PFSK-1 (cell line): ENCODE measurements around the gene HMGCL.

Source experiments
- FOXP2 ChIP-seq: optimal IDR thresholded peaks from 2 replicates; pipeline ENCODE3; 2011; ENCODE audit warnings: borderline replicate concordance, control low read depth, inconsistent platforms; ENCODE audit not compliant: insufficient read depth; ENCODE audit errors: extremely low read length, extremely low read depth
- POLR2AphosphoS5 ChIP-seq: IDR thresholded peaks from 2 replicates; pipeline ENCODE4 v1.6.1; 2012; ENCODE audit warnings: low read depth, mild to moderate bottlenecking, control low read depth, low read length, moderate library complexity
- REST ChIP-seq, 2 experiments: IDR thresholded peaks; 2 replicates each; pipeline versions ENCODE4 v1.6.1 to v1.8.0; 2011 to 2012; ENCODE audit warnings: low read depth in 2 of 2, low read length in 2 of 2, control low read depth in 1 of 2, inconsistent platforms in 1 of 2, mild to moderate bottlenecking in 1 of 2, moderate library complexity in 1 of 2; ENCODE audit not compliant: insufficient read depth in 1 of 2
- SIN3A ChIP-seq: IDR thresholded peaks from 2 replicates; pipeline ENCODE4 v1.6.1; 2012; ENCODE audit warnings: mild to moderate bottlenecking, low read length, moderate library complexity, borderline replicate concordance; ENCODE audit not compliant: insufficient read depth
- TAF1 ChIP-seq: IDR thresholded peaks from 2 replicates; pipeline ENCODE4 v1.6.1; 2012; ENCODE audit warnings: low read length, control low read depth, borderline replicate concordance; ENCODE audit not compliant: insufficient read depth

The HMGCL gene

DNA sequence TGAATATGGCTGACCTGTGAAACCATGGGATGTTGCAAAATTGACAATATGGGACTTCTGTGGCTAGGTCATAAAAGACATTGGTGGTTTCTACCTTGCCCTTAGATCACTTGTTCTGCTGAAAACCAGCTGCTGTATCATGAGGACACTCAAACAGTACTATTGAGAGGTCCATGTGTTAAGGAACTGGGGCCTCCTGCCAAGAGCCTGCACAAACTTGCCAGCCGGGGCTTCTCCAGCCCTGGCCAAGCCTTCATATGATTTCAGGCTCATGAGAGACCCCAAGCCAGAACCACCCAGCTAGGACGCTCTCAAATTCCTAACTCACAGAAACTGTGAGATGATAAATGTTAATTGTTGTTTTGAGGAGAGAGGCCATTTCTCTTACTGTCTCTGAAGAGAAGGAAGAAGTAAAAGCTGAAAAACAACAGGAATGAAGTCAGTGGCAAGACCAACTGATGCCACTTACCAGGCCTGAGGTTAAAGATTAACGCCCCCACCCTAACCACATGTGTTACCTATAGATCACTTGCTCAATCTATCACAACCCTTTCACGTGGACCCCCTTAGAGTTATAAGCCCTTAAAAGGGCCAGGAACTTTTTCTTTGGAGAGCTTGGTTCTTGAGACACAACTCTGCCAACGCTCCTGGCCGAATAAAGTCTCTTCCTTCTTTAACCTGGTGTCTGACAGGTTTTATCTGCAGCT lies 50.9 kb downstream of the HMGCL start:
- no peak for TF ChIP-seq FOXP2
- TF ChIP-seq REST (IDR thresholded peaks at IDR 0.05; ENCODE audit: insufficient read depth in 1 of 2, low read depth in 2 of 2, low read length in 2 of 2) = no peak
- no peak for TF ChIP-seq TAF1
- no peak for TF ChIP-seq POLR2AphosphoS5
- no peak for TF ChIP-seq SIN3A

DNA sequence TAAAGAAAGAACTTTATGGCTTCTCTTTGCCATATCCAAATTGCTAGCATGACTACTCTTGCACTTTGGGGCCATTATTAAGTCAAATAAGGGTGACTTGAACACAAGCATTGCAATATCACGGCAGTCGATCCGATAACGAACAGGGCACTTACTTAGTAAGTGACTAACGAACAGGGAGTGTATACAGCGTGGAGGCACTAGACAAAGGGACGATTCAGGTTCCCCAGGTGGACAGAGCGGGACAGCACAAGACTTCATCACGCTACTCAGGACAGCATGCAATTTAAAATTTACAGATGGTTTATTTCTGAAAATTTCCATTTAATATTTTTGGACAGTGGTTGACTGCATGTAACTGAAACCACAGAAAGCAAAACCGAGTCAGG lies 52.4 kb downstream of the HMGCL start:
- TF ChIP-seq SIN3A (no peak), POLR2AphosphoS5 (no peak), REST (IDR thresholded peaks at IDR 0.05; ENCODE audit: insufficient read depth in 1 of 2, low read depth in 2 of 2, low read length in 2 of 2) (no peak), TAF1 (no peak), FOXP2 (no peak)

DNA sequence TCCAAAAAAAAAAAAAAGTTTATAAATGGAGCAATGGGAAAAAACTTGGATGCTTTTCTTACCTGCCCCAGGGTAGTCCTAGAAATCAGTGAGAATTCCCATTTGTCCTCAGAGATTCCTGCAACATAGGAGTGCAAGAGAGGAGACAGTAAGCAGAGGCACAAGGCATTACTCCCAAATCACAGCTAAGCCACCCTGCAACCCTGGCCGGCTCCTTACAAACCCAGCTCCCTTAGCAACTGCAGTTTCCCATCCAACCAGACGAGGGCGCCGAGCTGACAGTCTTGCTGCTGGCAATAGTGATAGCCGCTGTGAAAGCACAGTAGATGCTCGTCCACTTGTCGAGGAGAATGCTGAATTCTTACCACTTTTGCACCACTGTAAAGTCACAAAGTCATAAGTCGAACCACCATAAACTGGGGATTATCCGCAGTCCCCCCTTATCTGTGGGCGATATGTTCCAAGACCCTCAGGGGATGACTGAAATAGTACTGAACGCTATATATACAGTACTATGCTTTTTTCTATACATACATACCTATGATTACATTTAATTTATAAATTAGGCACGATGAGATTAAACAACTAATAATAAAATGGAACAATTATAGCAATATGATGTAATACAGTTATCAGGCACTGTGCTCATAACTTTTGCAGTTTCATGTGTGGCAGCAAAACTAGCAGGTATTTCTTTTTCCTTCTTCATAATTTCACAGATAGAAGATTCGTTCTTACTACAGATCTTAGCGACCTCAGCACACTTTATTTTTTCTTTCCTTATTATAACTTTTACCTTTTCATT lies 53.0 kb downstream of the HMGCL start:
- TF ChIP-seq REST (IDR thresholded peaks at IDR 0.05; ENCODE audit: insufficient read depth in 1 of 2, low read depth in 2 of 2, low read length in 2 of 2) = no peak
- TF ChIP-seq FOXP2 = no peak
- no peak for TF ChIP-seq SIN3A
- TF ChIP-seq TAF1 = no peak
- TF ChIP-seq POLR2AphosphoS5 = no peak

DNA sequence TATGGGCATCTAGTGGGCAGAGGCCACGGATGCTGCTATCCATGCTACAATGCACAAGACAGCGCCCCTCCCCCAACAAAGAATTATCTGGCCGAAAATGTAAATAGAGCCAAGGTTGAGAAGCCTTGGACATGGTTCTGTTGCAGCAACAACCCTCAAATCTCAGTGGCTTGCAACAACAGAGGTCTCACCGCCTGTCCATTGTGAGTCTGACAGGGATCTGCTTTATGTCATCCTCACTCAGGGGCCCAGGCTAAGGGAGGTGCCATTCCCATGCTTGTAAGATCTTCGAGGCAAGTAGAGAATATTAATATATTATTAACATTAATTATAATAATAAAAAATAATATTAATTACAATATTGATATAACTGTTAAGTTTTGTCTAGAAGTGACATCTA lies 56.5 kb downstream of the HMGCL start:
- TF ChIP-seq REST (IDR thresholded peaks at IDR 0.05; ENCODE audit: insufficient read depth in 1 of 2, low read depth in 2 of 2, low read length in 2 of 2) (no peak), TAF1 (no peak), POLR2AphosphoS5 (no peak), FOXP2 (no peak), SIN3A (no peak)
